K562 (cell line): ENCODE measurements around the gene B4GALT5. TPM values are rescaled to one million over a fixed set of nuclear protein-coding genes. Genes with fewer than 3 reads are reported as not detected.
"Not testable (repeated sequence)": the region's sequence is repeated elsewhere in the genome, so short reads cannot be mapped to it uniquely, and the experiment has no call there.

Experiments
- ATAC-seq: fragments of 200-7000 bp; cut with Tn5 transposase; 3 replicates; pipeline ENCODE4 v1.9.1; 2020; ENCODE audit warnings: moderate library complexity
- BruUV-seq: library from RNA; stranded (reverse); fragments of 400-500 nt; replicated peaks from 2 replicates; lab custom pipeline; 2021; lab: Mats Ljungman, UMichigan
- CTCF ChIA-PET: fragments of 300-600 bp; formaldehyde crosslinking; extraction: SDS; loops from one replicate; lab custom pipeline; 2021; ENCODE audit warnings: low intra/inter-chr PET ratio; lab: Yijun Ruan, JAX
- POLR2A ChIA-PET: fragments of 300-600, 350-650 bp; sonication (Branson Sonifier 250); formaldehyde crosslinking; extraction: SDS; loops from one replicate; lab custom pipeline; 2021; ENCODE audit warnings: antibody characterized with exemption, inconsistent platforms; lab: Yijun Ruan, JAX
- DNase-seq, 4 experiments: peaks; one replicate each; pipeline versions ENCODE4 v3.0.0 to v3.0.0-alpha.2; 2011 to 2018; ENCODE audit warnings: low spot score in 3 of 4, mixed read lengths in 3 of 4; ENCODE audit errors: extremely low read depth in 1 of 4
- FAIRE-seq: peaks from 2 replicates; lab custom pipeline; 2011; peaks lifted over from hg19 to GRCh38; lab: Jason Lieb, UNC
- H2AFZ ChIP-seq: 2 replicates; pipeline ENCODE4 v1.6.0; 2011; ENCODE audit warnings: low read depth, low read length, control low read depth, inconsistent platforms
- H3K27ac ChIP-seq: fragments of 200-600 bp; 3 replicates; pipeline ENCODE4 v1.8.0; 2011; ENCODE audit warnings: low read depth, mild to moderate bottlenecking, control low read depth, inconsistent platforms, low read length, moderate library complexity, mixed read lengths; ENCODE audit errors: extremely low read depth
- H3K27me3 ChIP-seq, 2 experiments: fragments of 300-600 bp in 1 of 2; 2 replicates in 1 of 2; 3 replicates in 1 of 2; pipeline versions ENCODE4 v1.6.0 to v1.8.0; 2011; ENCODE audit warnings: inconsistent platforms in 2 of 2, low read length in 2 of 2, mild to moderate bottlenecking in 1 of 2, mixed read lengths in 1 of 2, moderate library complexity in 1 of 2; ENCODE audit not compliant: control insufficient read depth in 2 of 2, insufficient read depth in 2 of 2
- H3K36me3 ChIP-seq: fragments of 300-600 bp; 3 replicates; pipeline ENCODE4 v1.8.0; 2011; ENCODE audit warnings: mild to moderate bottlenecking, low read length, inconsistent platforms; ENCODE audit not compliant: control insufficient read depth, insufficient read depth
- H3K4me1 ChIP-seq, 2 experiments: fragments of 200-600 bp in 1 of 2; replicated peaks in 1 of 2; 2 replicates in 1 of 2; 3 replicates in 1 of 2; pipeline versions ENCODE4 v1.5.1 to v1.8.0; 2011; ENCODE audit warnings: inconsistent platforms in 2 of 2, low read length in 2 of 2, mild to moderate bottlenecking in 1 of 2, mixed read lengths in 1 of 2, moderate library complexity in 1 of 2; ENCODE audit not compliant: control insufficient read depth in 2 of 2, insufficient read depth in 2 of 2
- H3K4me2 ChIP-seq: 2 replicates; pipeline ENCODE4 v1.6.1; 2011; ENCODE audit warnings: low read length, control low read depth, inconsistent platforms, mixed read lengths; ENCODE audit not compliant: insufficient read depth
- H3K4me3 ChIP-seq: fragments of 200-600 bp; sonication (generic), shearing (Covaris generic); 2 replicates; pipeline ENCODE4 v1.5.1; 2016; ENCODE audit warnings: control low read depth, inconsistent platforms
- H3K79me2 ChIP-seq: fragments of 200-600 bp; 3 replicates; pipeline ENCODE4 v1.8.0; 2011; ENCODE audit warnings: low read length, inconsistent platforms; ENCODE audit not compliant: control insufficient read depth, insufficient read depth
- H3K9ac ChIP-seq, 2 experiments: 2 replicates each; pipeline versions ENCODE4 v1.6.0 to v1.6.1; 2011; ENCODE audit warnings: low read depth in 2 of 2, low read length in 2 of 2, control low read depth in 1 of 2, inconsistent platforms in 1 of 2, mild to moderate bottlenecking in 1 of 2, mixed read lengths in 1 of 2; ENCODE audit not compliant: insufficient read depth in 1 of 2
- H3K9me1 ChIP-seq: one replicate; pipeline ENCODE4 v1.6.0; 2011; ENCODE audit warnings: inconsistent platforms, mild to moderate bottlenecking, low read length, moderate library complexity; ENCODE audit not compliant: control insufficient read depth, insufficient read depth
- H3K9me3 ChIP-seq: replicated peaks from 2 replicates; pipeline ENCODE4 v1.5.1; 2011; ENCODE audit warnings: low read depth, low read length, inconsistent platforms; ENCODE audit not compliant: control insufficient read depth, insufficient read depth
- H4K20me1 ChIP-seq: replicated peaks from 2 replicates; pipeline ENCODE4 v1.6.1; 2011; ENCODE audit warnings: low read length, inconsistent platforms, mixed read lengths; ENCODE audit not compliant: control insufficient read depth, insufficient read depth
- NFE2 ChIP-seq: IDR thresholded peaks from 2 replicates; pipeline ENCODE4 v1.6.1; 2014; ENCODE audit warnings: antibody characterized with exemption, low read depth
- TCF7L2 ChIP-seq: fragments of 150-350 bp; IDR thresholded peaks from 2 replicates; pipeline ENCODE4 v1.6.1; 2016; ENCODE audit warnings: low read depth, mild to moderate bottlenecking, low read length, moderate library complexity
- ZNF316 ChIP-seq: fragments of 450-650 bp; IDR thresholded peaks from 2 replicates; pipeline ENCODE4 v1.6.1; 2016
- WGBS: fragments of 100-300 bp; shearing (Covaris generic); methylation state at CpG from one replicate; pipeline ENCODE4 v1.1.6; 2016; ENCODE audit warnings: low coverage, mixed read lengths; ENCODE audit not compliant: insufficient coverage; ENCODE audit errors: missing lambda C conversion rate; 5-methylcytosine and 5-hydroxymethylcytosine counted together
- in situ Hi-C: fragments of 300-500 bp; cut with MboI; formaldehyde crosslinking; loops from 4 replicates; pipeline ENCODE4 v1.15.0; 2018; ENCODE audit warnings: inconsistent platforms, mixed read lengths
- intact Hi-C: fragments of 100-400 bp; cut with micrococcal nuclease; formaldehyde crosslinking; loops from 2 replicates; pipeline ENCODE4 v1.14.2; 2022
- polyA plus RNA-seq, 8 experiments: library from polyadenylated mRNA; depleted of rRNA in 4 of 8; stranded (reverse) in 5 of 8; unstranded in 3 of 8; fragments of >200 nt; fragmentation: Nextera tagmentation in 2 of 8; fragmentation: Illumina TruSeq in 1 of 8; extraction: Ambion mirVana in 2 of 8; extraction: Trizol in 1 of 8; gene quantifications; 2 replicates each; pipeline versions ENCODE4 v1.2.1 to v1.2.3, GENCODE V29; 2011 to 2014; ENCODE audit warnings: inconsistent platforms in 1 of 8, missing spikeins in 1 of 8
- total RNA-seq, 7 experiments: library from RNA; depleted of rRNA in 6 of 7; stranded (reverse); fragments of >200 nt in 6 of 7; fragmentation: Illumina TruSeq in 2 of 7; extraction: Trizol in 2 of 7; gene quantifications; 2 replicates each; pipeline versions ENCODE4 v1.2.1 to v1.2.3, GENCODE V29; 2011 to 2021; ENCODE audit warnings: low replicate concordance in 1 of 7

Gene B4GALT5
- total and polyA plus RNA-seq, 9 of the 15 experiments (the other 6 are each of a cell fraction or from before 2014, with no cell fraction given) = 8.5 to 32.6 (median 23.4) TPM

DNA sequence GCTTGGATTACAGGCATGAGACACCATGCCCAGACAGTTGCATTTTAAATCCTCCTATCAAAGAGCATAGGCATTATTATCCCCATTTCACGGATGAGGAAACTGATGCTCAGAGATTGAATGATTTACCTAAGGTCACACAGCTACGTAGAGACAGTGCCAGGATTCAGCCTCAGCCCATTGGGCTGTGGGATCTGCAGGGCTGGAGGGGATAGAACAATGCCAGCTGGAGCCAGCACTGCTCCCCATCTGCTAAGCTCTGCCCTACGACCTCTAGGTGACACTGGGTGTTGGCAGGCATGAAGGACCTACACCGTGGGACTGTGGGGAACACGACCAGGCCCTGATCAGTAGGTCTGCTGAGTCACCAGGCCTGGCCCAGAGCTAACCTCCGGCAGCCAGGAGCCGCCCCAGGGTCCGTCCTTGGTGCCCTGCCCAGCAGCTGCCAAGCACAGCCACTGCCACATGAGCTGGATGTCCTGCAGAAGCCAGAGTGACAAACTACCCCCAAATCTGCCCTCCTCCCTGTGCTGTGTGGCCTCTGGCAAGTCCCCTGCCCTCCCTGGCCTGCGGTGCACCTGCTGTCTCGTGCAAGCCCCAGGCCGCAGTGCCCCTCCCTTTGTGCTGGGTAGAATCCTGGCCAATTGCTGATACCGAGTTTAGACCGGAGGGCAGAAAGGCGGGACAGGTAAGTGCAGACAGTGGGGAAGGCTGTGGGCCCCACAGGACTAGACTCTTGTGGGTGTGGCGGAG, 98.1 kb downstream of the B4GALT5 start (continued):
- TF ChIP-seq ZNF316 (peak; percentile 27; the same call in 1 of the 2 replicates), NFE2 (peak; percentile 34; the same call in 1 of the 2 replicates), TCF7L2 (no peak)
- TF ChIP-seq, all 486 proteins: peak for 9

DNA sequence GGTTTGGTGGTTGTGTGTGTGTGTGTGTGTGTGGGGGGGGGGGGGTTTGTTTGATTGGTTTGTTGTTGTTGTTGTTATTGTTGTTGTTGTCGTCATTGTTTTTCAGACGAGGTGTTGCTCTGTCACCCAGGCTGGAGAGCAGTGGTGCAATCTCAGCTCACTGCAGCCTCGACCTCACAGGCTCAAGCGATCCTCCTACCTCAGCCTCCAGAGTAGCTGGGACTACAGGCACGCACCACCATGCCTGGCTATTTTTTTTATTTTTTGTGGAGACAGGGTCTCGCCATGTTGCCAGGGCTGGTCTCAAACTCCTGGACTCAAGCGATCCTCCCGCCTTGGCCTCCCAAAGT, 98.7 kb downstream of the B4GALT5 start:
- WGBS = 73% methylated on average over 5 of the region's 8 CpGs

More for the DNA sequence above, 98.7 kb downstream of the B4GALT5 start:
- ATAC-seq, H3K4me2 ChIP-seq, H3K36me3 ChIP-seq, intact Hi-C loops, in situ Hi-C loops, H3K27me3 ChIP-seq, CTCF ChIA-PET, POLR2A ChIA-PET, H2AFZ ChIP-seq, H3K79me2 ChIP-seq, BruUV-seq, H3K4me3 ChIP-seq, H3K9me3 ChIP-seq, H3K27ac ChIP-seq, H3K9ac ChIP-seq, FAIRE-seq, H3K9me1 ChIP-seq, H4K20me1 ChIP-seq, DNase-seq: not testable (repeated sequence)
- peaks cover 5 to 22% of the 10 kb centered on the region in 2 experiments; a peak in 4 of 5 replicates for H3K4me1 ChIP-seq
